ENCODE results near the gene NID1.
"Not testable (repeated sequence)": the region's sequence is repeated elsewhere in the genome, so short reads cannot be mapped to it uniquely, and the experiment has no call there.

NID1 gene

DNA sequence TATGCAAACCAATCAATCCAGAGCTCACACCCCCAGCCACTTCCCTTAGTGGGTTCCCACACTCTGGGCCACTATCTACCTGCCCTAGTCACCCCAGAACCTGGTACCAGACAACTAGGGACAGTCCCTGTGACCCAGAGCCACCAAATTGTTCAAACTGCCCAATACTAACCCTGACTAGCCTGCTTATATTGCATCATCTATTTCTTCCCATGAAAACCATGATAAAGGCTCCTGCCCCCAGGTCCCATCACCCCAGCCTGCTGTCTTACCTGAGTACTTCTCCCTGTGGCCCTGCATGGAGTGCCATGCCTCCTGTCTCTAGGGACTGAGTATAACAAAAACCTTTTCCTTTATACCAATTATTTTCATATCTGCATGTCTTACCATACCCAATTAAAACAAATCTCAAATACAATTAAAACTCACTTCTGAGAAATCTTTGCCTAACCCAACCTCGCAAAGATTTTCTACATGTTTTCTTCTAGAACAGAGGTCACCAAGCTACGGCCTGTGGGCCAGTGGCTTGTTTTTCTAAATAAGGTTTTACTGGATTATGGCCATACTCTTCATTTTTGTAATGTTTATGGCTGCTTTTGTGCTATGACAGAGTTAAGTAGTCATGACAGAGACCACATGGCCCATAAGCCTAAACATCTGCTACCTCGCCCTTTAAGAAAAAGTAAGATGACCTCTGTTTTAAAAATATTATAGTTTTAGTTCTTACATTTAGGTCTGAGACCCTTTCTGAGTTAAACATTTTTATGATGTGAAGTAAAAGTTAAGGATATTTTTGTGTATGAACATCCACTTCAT lies 31.0 kb upstream of the NID1 start:
- no peak for DNase-seq

DNA sequence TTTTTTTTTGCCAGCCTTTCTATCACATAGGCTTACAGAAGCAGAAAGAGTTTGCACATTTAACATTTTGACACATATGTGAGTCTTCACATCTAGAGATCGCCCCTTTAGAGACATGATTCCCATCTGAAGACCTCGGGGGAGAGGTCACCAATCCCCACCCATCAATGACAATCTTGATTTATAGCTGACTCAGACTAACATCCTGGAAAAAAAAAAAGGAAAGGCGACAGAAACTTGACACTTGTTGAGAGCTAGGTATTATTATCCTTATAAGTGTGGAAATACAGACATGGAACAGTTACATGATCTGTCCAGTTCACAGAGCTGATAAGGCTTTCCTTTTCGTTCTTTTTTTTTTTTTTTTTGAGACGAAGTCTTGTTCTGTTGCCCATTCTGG lies 28.0 kb upstream of the NID1 start:
- no peak for DNase-seq

DNA sequence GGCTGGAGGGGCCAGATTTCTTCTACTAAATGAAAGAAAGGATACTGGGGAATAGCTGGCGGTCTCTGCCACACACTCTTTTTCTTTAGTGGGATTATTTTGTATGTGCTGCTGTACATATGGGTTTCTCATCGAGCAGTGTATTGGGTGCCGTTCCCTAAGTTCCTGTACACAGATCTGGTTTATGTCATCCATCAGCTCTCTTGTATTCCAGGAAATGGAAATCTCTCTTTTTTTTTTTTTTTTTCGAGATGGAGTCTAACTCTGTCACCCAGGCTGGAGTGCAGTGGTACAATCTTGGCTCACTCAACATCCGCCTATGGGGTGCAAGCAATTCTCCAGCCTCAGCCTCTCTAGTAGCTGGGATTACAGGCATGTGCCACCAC lies 27.0 kb upstream of the NID1 start:
- no peak for DNase-seq

DNA sequence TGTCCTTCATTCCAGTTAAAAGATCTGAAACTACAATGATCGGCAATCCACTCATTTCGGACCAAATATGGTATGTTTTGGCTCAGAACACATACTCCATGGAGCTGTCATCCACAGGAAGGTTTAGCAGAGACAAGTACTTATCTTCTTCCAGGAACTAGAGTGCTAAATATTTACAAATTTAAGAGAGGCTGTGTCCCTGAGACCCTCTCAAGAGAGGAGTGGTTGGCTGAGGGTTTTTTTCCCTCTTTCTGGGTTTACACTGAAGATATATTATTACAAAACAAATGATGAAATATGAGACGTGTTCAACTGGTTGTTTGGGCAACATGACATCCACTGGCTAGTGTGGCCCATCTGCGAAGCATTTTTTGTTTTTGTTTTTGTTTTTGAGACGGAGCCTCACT lies 25.9 kb upstream of the NID1 start:
- no peak for DNase-seq

GRCh38 chr1:236089046-236089773 lies 24.3 kb upstream of the NID1 start:
- no peak for DNase-seq

DNA sequence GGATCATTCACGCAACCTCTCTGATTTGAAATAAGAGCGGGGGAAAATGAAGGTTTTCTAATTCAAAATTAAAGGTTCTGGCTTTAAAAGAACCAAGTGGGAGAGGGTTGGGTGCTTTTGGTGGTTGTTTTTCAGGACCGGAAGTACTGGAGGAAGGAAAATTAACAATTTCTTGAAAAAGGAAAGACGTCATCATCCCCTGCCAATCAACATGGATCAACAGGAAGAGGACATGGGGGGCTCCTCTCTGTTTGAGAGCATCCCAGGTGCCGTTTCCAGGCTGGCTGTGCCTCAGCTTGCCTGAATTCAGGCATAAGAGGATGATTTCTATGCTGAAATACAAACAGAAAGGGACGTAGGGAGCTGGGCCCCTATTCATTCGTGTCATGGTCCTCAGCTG lies 21.6 kb upstream of the NID1 start:
- DNase-seq: no peak

- DNase-seq: no peak
Observed at GRCh38 chr1:236085545-236086159, 20.8 kb upstream of the NID1 start.

DNA sequence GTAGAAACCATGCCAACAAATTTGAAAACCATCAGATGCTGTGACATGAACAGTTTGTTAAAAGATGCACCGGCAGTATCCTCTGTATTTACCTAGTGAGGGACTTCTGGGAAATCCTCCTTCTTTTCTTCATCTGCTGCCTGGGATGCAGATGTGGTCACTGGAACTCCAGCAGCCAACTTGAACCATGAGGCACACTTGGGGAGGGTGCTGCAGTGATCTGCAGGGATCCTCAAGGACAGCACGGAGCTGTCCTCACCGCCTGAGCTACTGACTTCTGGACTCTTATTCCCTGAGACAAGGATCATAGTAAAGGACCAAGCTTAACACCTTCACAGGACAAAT lies 19.5 kb upstream of the NID1 start:
- no peak for DNase-seq

DNA sequence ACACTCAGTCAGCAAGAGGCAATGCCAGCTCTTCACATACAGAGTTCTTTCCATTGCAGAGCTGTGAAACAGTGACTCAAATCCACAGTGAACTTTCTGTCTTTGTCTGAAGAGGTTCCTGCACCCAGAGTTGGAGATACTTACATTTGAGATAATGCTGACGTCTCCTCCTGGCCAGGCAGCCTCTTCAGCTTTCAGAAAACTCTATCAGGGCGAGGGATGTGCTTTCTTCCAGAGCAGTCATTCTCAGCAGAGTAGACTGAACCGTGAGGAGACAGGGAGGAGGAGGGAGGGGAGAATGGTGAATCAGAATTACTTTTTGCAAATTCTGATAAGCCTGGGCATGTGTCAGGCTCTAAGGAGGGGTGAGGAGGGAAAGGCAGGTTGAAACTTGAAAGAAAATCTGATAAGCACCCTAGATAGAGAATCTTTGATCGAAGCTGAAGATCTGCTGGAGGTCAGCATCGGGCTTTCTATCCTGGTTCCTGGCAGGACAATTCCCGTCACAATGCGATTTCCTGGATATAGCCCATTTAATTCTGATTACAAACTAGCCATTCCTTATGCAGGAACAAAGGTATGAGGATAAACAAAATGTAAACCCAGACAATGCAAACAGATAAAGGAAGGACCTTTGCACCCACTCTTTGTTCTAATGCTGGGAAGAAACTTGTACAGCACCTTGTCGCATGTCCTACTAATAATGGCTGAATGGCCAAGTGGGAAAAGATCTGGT lies 18.9 kb upstream of the NID1 start:
- no peak for DNase-seq

- DNase-seq: no peak
Observed at GRCh38 chr1:236082526-236082925, 17.6 kb upstream of the NID1 start.

GRCh38 chr1:236081546-236082227 lies 16.8 kb upstream of the NID1 start:
- no peak for DNase-seq

GRCh38 chr1:236079703-236080102 lies 14.8 kb upstream of the NID1 start:
- no peak for DNase-seq

- no peak for DNase-seq
Observed at GRCh38 chr1:236078993-236079392, 14.1 kb upstream of the NID1 start.

GRCh38 chr1:236078077-236078476 lies 13.2 kb upstream of the NID1 start:
- not testable (repeated sequence) for DNase-seq

DNA sequence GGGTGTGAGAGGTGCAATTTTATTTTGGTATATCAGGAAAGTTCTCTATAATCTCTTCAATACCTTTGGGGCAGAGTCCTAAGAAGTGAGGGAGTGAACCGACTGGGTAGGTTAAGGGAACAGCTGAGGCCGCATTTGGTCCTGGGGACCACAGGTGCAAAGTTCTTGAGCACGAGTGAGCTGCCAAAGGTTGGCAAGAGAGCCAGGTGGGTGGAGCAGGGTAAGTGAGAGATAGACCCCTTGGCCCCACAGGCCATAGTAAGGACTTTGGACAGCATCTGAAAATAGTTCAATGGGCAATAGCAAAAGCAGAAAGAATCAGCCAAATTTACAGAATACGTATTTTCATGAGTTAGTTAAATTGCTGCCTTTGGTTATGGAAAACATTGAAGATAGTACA lies 11.0 kb upstream of the NID1 start:
- no peak for DNase-seq

DNA sequence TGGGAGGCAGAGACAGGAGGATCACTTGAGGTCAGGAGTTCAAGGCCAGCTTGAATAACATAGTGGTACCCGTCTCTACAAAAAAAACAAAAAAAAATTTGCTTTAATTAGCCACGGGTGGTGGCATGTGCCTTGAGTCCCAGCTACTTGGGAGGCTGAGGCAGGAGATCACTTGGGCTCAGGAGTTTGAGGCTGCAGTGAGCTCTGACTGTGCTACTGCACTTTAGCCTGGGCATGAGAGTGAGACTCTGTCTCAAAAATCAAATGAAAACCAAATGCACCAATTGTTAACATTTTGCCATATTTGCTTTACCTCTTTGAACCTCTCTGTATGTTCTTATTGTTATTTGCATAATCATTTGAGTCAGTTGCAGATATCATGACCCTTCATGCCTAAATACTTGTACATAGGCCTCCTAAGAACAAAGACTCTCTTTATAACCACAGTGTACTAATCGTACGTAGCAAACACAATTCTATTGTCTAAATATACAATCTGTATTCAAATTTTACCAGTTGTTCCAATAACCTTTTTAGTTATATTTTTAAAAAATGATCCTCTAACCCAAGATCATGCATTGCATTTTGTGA lies 8.5 kb upstream of the NID1 start:
- DNase-seq: no peak

DNA sequence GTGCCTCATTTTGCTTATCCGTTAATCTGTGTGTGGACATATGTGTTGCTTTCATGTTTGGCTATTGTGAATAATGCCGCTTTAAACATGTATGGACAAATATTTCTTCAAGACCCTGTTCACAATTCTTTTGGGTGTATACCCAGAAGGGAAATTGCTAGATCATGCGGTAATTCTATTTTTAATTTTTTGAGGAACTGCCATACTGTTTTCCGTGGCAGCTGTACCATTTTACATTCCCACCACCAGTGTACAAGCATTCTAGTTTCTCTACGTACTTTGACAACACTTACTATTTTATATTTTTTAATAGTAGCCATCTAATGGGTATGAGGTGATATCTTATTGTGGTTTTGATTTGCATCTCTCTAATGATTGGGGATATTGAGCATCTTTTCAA lies 7.1 kb upstream of the NID1 start:
- no peak for DNase-seq

DNA sequence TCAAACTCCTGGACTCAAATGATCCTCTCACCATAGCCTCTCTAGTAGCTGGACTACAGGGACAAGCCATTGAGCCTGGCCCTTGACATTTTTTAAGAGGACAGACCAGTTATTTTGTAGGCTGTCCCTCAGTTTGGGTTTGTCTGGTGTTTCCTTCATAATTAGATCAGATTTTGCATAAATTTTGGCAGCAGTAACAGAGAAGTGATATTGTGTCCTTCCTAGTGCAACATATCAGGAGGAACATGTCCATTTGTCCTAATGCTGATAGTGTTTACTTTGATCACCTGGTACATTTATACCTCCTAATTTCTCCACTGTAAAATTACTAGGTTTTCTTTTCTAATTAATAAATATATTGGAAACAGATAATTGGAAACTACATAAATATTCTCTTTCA lies 5.9 kb upstream of the NID1 start:
- DNase-seq: no peak

DNA sequence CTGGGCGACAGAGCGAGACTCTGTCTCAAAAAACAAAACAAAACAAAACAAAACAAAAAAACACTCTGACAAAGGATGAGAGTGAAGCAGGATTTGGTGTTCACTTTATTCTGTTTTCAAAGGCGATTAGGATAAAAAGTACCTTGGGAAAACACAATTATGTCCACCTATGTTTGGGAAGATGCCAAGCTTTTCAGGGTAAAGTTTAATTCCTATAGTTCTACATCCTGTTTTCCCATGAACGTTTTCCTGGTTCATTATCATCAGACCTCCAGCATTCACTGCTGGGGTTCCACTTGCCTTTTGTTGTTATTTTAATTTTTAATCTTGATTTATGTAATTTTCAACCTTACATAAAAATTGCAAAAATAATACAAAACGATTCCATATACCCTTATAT lies 4.9 kb upstream of the NID1 start:
- no peak for DNase-seq

- DNase-seq: no peak
Observed at GRCh38 chr1:236067854-236068454, 3.1 kb upstream of the NID1 start.

DNA sequence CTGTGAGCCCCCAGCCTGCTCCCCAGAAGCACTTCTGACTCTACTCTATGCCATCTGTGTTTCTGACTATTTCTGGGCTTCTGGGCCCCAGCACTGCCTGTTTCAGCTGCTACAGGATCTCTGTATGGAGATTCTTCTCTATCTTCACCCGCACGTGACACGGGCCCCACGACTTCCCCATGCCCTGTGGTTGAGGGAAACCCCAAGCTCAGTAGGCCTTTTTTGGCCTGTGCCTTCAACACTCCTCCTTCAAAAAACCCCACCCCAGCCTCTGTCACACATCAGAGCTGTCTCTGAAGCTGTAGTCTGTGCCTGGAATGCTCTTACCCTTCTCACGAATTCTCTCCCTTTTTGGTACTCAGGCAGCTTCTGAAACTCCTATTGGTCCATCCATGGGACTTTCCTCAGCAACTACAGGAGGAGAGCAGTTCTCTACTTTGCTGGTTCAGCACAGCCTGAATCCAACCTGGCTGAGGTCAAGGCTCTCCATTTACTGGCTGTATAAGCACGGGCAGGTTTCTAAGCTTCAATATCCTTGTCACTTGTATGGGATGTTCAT lies 2.0 kb upstream of the NID1 start:
- no peak for DNase-seq

DNA sequence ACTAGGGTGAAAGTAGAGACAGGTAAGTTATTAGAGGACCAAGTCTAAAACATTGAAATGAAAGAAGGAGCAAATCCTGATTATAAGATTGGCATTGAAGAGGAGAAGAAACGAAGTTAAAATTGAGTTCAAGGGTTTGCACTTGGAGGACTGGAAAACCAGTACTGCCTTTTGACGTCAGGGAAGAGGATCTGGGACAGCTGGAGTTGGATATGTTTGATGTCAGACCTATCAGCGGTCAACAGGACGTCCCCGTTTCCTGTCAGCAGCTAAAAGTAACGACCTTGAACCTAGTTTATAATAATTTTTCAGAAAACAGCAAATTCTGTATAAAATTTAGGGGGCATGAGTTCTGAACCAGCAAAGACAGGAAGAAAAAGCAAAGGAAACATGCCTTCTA lies 1.2 kb upstream of the NID1 start:
- no peak for DNase-seq
